Testis (tissue), 2 donors: Measurements from ENCODE around the gene CCDC82.

Experiments
- POLR2A ChIP-seq: fragments of 450-650 bp; IDR thresholded peaks from one replicate; pipeline ENCODE4 v1.6.1; 2017; ENCODE audit warnings: antibody characterized with exemption, mild to moderate bottlenecking, moderate library complexity
- TF ChIP-seq, protein P1 (sequence below), 3 experiments: fragments of 450-650 bp in 2 of 3; fragments of 200-600 bp in 1 of 3; sonication (generic) in 1 of 3; IDR thresholded peaks; one replicate each; pipeline ENCODE4 v1.5.1; 2016 to 2019; ENCODE audit warnings: antibody characterized with exemption in 3 of 3, mild to moderate bottlenecking in 2 of 3, moderate library complexity in 1 of 3

DNA sequence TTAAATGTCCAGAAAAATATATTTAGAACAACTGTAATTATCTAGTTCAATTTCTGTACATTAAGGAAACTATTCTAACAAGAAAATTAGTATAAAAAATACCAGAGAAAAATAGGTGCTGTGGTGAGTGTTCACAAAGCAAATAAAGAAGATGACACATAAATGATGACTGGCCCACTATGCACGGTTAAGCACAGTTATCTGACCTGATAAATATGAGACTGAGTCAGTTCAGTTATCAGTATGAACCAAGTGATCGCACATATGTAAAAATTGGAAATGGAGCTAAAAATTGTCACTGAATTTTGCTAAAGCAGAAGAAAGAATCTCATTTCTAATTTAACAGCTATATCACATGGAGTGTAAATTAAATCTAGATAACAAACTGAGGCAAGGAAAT is 27.9 kb downstream of the CCDC82 start:
- TF ChIP-seq, protein P1, sequence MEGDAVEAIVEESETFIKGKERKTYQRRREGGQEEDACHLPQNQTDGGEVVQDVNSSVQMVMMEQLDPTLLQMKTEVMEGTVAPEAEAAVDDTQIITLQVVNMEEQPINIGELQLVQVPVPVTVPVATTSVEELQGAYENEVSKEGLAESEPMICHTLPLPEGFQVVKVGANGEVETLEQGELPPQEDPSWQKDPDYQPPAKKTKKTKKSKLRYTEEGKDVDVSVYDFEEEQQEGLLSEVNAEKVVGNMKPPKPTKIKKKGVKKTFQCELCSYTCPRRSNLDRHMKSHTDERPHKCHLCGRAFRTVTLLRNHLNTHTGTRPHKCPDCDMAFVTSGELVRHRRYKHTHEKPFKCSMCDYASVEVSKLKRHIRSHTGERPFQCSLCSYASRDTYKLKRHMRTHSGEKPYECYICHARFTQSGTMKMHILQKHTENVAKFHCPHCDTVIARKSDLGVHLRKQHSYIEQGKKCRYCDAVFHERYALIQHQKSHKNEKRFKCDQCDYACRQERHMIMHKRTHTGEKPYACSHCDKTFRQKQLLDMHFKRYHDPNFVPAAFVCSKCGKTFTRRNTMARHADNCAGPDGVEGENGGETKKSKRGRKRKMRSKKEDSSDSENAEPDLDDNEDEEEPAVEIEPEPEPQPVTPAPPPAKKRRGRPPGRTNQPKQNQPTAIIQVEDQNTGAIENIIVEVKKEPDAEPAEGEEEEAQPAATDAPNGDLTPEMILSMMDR (IDR thresholded peaks at IDR 0.05): no peak
- TF ChIP-seq POLR2A: no peak
